PFSK-1 (cell line): ENCODE results near the gene ZFP36L1.

Experiments
- FOXP2 ChIP-seq: optimal IDR thresholded peaks from 2 replicates; pipeline ENCODE3; 2011; ENCODE audit warnings: borderline replicate concordance, control low read depth, inconsistent platforms; ENCODE audit not compliant: insufficient read depth; ENCODE audit errors: extremely low read length, extremely low read depth
- POLR2AphosphoS5 ChIP-seq: IDR thresholded peaks from 2 replicates; pipeline ENCODE4 v1.6.1; 2012; ENCODE audit warnings: low read depth, mild to moderate bottlenecking, control low read depth, low read length, moderate library complexity
- REST ChIP-seq, 2 experiments: IDR thresholded peaks; 2 replicates each; pipeline versions ENCODE4 v1.6.1 to v1.8.0; 2011 to 2012; ENCODE audit warnings: low read depth in 2 of 2, low read length in 2 of 2, control low read depth in 1 of 2, inconsistent platforms in 1 of 2, mild to moderate bottlenecking in 1 of 2, moderate library complexity in 1 of 2; ENCODE audit not compliant: insufficient read depth in 1 of 2
- SIN3A ChIP-seq: IDR thresholded peaks from 2 replicates; pipeline ENCODE4 v1.6.1; 2012; ENCODE audit warnings: mild to moderate bottlenecking, low read length, moderate library complexity, borderline replicate concordance; ENCODE audit not compliant: insufficient read depth
- TAF1 ChIP-seq: IDR thresholded peaks from 2 replicates; pipeline ENCODE4 v1.6.1; 2012; ENCODE audit warnings: low read length, control low read depth, borderline replicate concordance; ENCODE audit not compliant: insufficient read depth

Gene ZFP36L1

GRCh38 chr14:68824207-68824516 is 31.3 kb upstream of the ZFP36L1 start:
- TF ChIP-seq POLR2AphosphoS5, result no peak
- no peak for TF ChIP-seq TAF1
- no peak for TF ChIP-seq FOXP2
- TF ChIP-seq REST (IDR thresholded peaks at IDR 0.05; ENCODE audit: insufficient read depth in 1 of 2, low read depth in 2 of 2, low read length in 2 of 2), result no peak
- TF ChIP-seq SIN3A, result no peak

- TF ChIP-seq FOXP2 (no peak), POLR2AphosphoS5 (no peak), TAF1 (no peak), SIN3A (no peak), REST (IDR thresholded peaks at IDR 0.05; ENCODE audit: insufficient read depth in 1 of 2, low read depth in 2 of 2, low read length in 2 of 2) (no peak)
Observed at GRCh38 chr14:68823434-68824206, 30.8 kb upstream of the ZFP36L1 start.

GRCh38 chr14:68822926-68823325 is 30.1 kb upstream of the ZFP36L1 start:
- TF ChIP-seq REST (IDR thresholded peaks at IDR 0.05; ENCODE audit: insufficient read depth in 1 of 2, low read depth in 2 of 2, low read length in 2 of 2) (no peak), POLR2AphosphoS5 (no peak), FOXP2 (no peak), SIN3A (no peak), TAF1 (no peak)

- TF ChIP-seq REST (IDR thresholded peaks at IDR 0.05; ENCODE audit: insufficient read depth in 1 of 2, low read depth in 2 of 2, low read length in 2 of 2) (no peak), POLR2AphosphoS5 (no peak), FOXP2 (no peak), SIN3A (no peak), TAF1 (no peak)
Observed at GRCh38 chr14:68822132-68822651, 29.3 kb upstream of the ZFP36L1 start.
